Measurements from ENCODE around the gene XPC.

DNA sequence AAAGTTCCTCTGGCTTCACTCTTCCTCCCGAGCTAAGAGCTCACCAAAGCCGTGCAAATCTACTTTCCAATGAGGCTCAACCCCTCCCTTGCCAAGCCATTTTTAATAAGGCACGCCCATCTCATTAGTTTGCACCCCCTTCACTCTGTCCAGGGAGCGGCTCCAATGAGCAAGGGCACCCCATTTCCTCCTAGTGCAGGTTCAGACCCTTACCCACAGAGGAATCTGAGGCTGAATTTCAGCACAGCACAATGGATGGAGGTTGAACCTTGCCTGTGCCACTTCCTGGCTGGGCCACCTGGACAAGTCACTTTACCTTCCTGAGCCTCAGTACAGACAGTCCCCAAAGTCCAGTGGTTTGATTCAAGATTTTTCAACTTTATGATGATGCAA, 25.4 kb downstream of the XPC start:
- TF ChIP-seq CTCF (IDR thresholded peaks at IDR 0.05) = no peak
- TF ChIP-seq POLR2A (IDR thresholded peaks at IDR 0.05) = no peak
